Activated CD4-positive, alpha-beta T cell treated with anti-CD3 and anti-CD28 coated beads, Interleukin-2, amount 50 U/mL, for 48 hours (primary cell): ENCODE results near the gene FNDC8.
"Not testable (repeated sequence)": the region's sequence is repeated elsewhere in the genome, so short reads cannot be mapped to it uniquely, and the experiment has no call there.

ENCODE experiments used
- DNase-seq, 2 experiments: peaks; one replicate each; pipeline ENCODE4 v3.0.0-alpha.2; 2020

The FNDC8 gene

GRCh38 chr17:35097776-35098175, 23.6 kb upstream of the FNDC8 start:
- no peak for DNase-seq

- DNase-seq, result no peak
Observed at GRCh38 chr17:35099908-35100307, 21.5 kb upstream of the FNDC8 start.

- no peak for DNase-seq
Observed at GRCh38 chr17:35101036-35101435, 20.4 kb upstream of the FNDC8 start.

- no peak for DNase-seq
Observed at GRCh38 chr17:35101725-35102124, 19.7 kb upstream of the FNDC8 start.

GRCh38 chr17:35103271-35103670, 18.1 kb upstream of the FNDC8 start:
- DNase-seq, result no peak

- no peak for DNase-seq
Observed at GRCh38 chr17:35104844-35105450, 16.5 kb upstream of the FNDC8 start.

- not testable (repeated sequence) for DNase-seq
Observed at GRCh38 chr17:35110791-35111190, 10.6 kb upstream of the FNDC8 start.

GRCh38 chr17:35116845-35117244, 4.6 kb upstream of the FNDC8 start:
- DNase-seq, result no peak

- DNase-seq, result peak in 1 of 2 experiments; percentile 35
Observed at GRCh38 chr17:35117984-35118383, 3.4 kb upstream of the FNDC8 start.

- peak; percentile 77 to 82 for DNase-seq
Observed at GRCh38 chr17:35119370-35120165, 1.8 kb upstream of the FNDC8 start, which contains the start of gene RAD51D. Gene RAD51D (minus strand): TSS chr17:35119860. CDS start chr17:35119613, 247 bp downstream.

- no peak for DNase-seq
Observed at GRCh38 chr17:35127751-35128514, 6.5 kb downstream of the FNDC8 start.

GRCh38 chr17:35129154-35129972, 7.9 kb downstream of the FNDC8 start:
- no peak for DNase-seq

- DNase-seq, result no peak
Observed at GRCh38 chr17:35129973-35130351, 8.5 kb downstream of the FNDC8 start.

GRCh38 chr17:35130392-35130791, 9.0 kb downstream of the FNDC8 start:
- DNase-seq, result no peak

- no peak for DNase-seq
Observed at GRCh38 chr17:35132099-35132498, 10.7 kb downstream of the FNDC8 start.

- no peak for DNase-seq
Observed at GRCh38 chr17:35132816-35133550, 11.6 kb downstream of the FNDC8 start.

- no peak for DNase-seq
Observed at GRCh38 chr17:35135322-35135721, 13.9 kb downstream of the FNDC8 start.

- DNase-seq, result no peak
Observed at GRCh38 chr17:35138218-35138617, 16.8 kb downstream of the FNDC8 start.

- DNase-seq, result peak; percentile 91 to 92
Observed at GRCh38 chr17:35141681-35142466, 20.5 kb downstream of the FNDC8 start, which contains the start of gene NLE1. Gene NLE1 (minus strand): TSS chr17:35142303. CDS start chr17:35142275, 28 bp downstream.

GRCh38 chr17:35142467-35142796, 21.0 kb downstream of the FNDC8 start:
- no peak for DNase-seq

- DNase-seq, result no peak
Observed at GRCh38 chr17:35144840-35145239, 23.4 kb downstream of the FNDC8 start.
